Uterus (tissue), 2 donors: ENCODE data around the gene PLA2G4F.

ENCODE experiments used
- POLR2A ChIP-seq, 2 donors: fragments of 450-650 bp; IDR thresholded peaks; one replicate each; pipeline ENCODE4 v1.6.1; 2016; ENCODE audit warnings: antibody characterized with exemption in 2 of 2, mild to moderate bottlenecking in 1 of 2, moderate library complexity in 1 of 2
- TF ChIP-seq, protein P1 (sequence below), 4 experiments: fragments of 200-600 bp in 2 of 4; fragments of 450-650 bp in 2 of 4; sonication (generic) in 2 of 4; IDR thresholded peaks; one replicate each; pipeline ENCODE4 v1.5.1; 2016 to 2019; ENCODE audit warnings: antibody characterized with exemption in 4 of 4, mild to moderate bottlenecking in 2 of 4, moderate library complexity in 1 of 4

DNA sequence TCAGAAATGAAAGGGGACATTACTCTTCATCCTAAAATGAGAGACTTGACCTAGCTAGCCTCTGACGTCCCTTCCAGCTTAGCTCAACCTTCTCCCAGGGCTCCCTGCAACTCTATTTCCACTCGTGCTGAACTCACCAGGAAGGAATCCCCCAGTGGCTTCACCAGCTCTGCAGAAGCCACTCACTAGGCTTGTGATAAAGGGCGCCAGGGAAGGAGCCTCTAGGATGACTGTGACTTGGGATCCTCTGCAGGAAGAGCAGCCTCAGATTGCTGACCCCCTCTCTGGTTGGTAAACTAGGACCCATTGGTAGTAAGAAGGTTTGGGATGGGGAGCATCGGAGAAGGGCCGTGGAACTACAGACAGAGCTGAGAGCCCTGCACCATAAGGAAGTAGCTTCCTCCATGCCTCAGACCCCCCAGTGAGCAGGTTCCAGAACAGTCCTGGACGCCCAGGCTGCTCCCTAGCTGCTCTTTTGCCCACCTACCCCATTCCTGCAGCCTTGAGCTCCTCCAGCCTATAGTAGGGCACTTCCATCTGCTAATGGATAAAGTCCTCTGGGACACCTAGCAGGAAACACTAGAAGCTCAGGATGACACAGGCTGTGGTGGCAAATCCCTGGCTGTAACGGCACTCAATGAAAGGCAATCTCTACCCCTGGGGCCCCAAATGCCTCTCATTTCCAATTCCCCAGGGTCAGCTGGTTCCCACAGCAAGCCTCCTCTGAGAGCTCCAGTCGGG lies 26.0 kb downstream of the PLA2G4F start:
- TF ChIP-seq POLR2A (IDR thresholded peaks at IDR 0.05): no peak
- TF ChIP-seq, protein P1, sequence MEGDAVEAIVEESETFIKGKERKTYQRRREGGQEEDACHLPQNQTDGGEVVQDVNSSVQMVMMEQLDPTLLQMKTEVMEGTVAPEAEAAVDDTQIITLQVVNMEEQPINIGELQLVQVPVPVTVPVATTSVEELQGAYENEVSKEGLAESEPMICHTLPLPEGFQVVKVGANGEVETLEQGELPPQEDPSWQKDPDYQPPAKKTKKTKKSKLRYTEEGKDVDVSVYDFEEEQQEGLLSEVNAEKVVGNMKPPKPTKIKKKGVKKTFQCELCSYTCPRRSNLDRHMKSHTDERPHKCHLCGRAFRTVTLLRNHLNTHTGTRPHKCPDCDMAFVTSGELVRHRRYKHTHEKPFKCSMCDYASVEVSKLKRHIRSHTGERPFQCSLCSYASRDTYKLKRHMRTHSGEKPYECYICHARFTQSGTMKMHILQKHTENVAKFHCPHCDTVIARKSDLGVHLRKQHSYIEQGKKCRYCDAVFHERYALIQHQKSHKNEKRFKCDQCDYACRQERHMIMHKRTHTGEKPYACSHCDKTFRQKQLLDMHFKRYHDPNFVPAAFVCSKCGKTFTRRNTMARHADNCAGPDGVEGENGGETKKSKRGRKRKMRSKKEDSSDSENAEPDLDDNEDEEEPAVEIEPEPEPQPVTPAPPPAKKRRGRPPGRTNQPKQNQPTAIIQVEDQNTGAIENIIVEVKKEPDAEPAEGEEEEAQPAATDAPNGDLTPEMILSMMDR (IDR thresholded peaks at IDR 0.05): no peak
